GM18505 (cell line): ENCODE data around the gene TMEM144.

ENCODE experiments used
- ATAC-seq: cut with Tn5 transposase; IDR thresholded peaks from one replicate; pipeline ENCODE4 v1.9.1; 2021; ENCODE audit not compliant: unreplicated experiment
- POLR2A ChIP-seq: IDR thresholded peaks from 4 replicates; pipeline ENCODE4 v1.6.1; 2011; ENCODE audit warnings: borderline replicate concordance; ENCODE audit not compliant: insufficient read depth, insufficient read length; ENCODE audit errors: extremely low read depth

The TMEM144 gene

DNA sequence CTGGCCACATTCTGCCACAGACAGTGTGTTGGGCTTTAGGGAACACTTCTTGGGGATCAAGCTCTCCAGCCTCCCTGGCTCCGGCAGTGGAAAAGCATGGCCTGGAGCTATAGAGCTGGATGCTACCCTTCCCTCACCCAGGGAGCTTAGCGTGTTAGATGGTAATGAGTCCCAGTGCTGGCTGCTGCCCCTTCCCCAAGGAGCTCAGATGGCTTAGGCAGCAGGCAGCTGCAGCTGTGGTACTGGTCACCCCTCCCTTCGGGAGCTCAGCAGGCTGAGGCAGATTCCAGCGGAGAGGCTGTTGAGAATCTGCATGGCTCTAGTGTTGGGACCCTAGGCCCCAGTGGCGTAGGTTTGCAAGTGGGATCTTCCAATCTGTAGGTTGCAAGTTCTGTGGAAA, 19.5 kb downstream of the TMEM144 start:
- no peak for ATAC-seq
- no peak for TF ChIP-seq POLR2A

DNA sequence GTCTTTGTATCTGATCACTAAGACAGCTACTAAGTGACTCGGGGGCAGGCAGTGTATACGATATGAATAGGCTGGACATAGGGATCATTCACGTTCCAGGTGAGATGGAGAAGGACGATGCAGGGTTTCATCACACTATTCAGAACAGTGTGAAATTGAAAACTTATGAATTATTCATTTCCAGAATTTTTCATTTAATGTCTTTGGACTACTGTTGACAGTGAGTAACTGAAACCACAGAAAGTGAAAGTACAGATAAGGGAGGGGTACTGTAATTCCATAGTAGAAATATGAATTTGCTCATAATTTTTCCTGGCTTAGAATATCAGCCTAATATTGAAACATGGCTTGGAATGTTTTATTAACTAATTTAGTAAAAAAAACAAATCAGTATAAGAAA, 24.4 kb downstream of the TMEM144 start:
- no peak for ATAC-seq
- no peak for TF ChIP-seq POLR2A

DNA sequence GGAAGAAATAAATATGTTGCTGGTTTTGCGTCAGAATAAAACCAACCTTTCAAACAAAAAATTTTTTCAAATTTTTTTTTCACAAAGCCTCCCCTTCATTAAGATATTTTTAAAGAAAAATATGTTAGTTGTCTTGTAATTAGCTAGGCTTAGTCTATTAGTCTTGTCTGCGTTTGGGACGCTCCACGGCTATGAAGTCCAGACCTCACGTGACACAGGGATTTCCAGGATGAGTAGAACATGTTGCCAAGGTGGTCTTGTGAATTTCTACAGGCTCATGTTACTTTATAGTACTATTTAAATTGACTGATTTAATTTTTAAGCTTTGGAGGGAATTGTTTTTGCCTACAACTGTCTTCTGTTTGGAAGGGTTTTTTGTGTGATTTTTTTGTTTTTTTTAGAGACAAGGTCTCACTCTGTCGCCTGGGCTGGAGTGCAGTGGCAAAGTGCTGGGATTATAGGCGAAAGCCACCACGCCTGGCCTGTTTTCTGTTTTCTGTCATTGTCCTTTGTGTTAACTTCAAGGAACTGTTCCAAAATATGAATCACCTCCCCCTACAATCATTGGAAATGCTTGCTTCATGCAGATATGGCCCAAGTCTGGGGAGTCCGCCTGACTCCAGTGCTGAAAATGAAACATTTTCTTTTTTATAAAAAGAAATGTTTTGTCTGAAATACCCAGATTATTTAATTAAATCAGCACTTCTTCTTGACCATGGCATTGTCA, 26.2 kb downstream of the TMEM144 start:
- no peak for TF ChIP-seq POLR2A
- no peak for ATAC-seq

DNA sequence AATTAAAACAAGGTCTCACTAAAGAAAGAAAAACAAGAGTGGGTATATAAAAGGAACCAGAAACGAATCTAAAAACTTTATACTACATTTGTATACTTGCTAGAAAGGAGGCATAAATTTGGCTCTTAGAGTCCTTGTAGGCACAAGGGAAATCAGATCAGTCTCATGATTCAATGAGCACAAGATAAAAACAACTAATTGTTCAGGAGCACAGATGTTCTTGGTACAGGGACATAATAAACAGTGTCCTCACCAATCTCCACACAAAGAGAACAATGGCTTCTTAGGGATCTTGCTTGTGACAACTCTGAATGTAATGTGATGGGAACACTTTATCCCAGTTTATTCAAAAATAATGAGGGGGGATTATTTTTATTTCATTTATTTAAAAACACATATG, 28.3 kb downstream of the TMEM144 start:
- no peak for ATAC-seq
- TF ChIP-seq POLR2A = no peak

DNA sequence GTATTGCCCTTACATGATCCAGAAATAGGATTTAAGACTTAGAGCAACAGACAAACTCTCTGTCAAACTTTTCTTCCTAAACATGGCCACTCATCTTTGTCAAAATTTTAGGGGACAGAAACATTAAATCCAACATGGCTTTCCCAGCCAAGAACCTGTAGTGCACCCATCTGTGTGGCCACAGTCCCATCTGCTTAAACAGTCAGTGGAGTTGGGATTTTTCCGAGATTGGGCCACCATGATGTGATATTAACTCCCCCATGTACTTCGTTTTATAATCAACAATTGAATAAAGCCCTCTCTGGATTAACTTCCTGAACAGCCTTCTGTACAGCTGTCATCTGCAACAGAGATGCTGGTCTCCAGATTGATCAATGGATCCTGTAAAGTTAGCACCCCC, 28.9 kb downstream of the TMEM144 start:
- no peak for TF ChIP-seq POLR2A
- no peak for ATAC-seq

DNA sequence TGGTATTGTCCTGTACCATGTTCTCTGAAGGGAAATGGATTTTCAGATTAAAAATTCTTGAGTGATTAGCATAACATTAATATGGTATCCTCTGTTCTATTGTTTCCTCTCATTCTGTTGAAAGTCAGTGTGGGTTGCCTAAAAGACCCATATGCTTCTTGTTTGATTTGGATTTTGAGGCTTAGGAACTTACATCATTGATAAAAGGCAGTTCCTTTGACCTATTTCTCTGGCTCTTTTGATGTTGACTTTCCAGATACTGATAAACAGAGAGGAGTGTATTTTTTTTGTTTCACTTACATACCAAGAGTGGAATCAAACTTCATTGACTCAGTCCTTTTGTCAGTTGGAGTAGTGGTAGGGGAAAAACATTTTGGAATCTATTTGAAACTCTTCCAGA, 32.8 kb downstream of the TMEM144 start:
- no peak for ATAC-seq
- no peak for TF ChIP-seq POLR2A

DNA sequence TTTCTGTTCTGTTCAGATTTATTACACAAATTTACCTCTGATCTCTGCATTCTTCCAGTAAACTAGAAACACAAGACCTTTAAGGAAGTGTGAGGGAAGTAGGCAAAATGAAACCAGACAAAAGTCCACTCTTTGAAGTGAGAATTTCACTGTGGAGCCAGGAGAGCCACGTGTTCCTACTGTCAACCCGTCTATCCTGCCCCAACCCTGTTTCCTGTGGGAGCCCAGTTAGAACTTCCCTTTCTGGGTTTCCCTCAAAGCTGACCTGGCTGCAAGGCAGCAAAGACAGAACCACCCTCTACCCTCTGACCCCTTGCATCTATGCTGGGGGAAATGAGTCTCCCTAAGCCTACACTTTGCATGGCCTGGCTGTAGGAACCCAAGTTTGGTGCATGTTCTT, 40.0 kb downstream of the TMEM144 start:
- no peak for TF ChIP-seq POLR2A
- no peak for ATAC-seq

DNA sequence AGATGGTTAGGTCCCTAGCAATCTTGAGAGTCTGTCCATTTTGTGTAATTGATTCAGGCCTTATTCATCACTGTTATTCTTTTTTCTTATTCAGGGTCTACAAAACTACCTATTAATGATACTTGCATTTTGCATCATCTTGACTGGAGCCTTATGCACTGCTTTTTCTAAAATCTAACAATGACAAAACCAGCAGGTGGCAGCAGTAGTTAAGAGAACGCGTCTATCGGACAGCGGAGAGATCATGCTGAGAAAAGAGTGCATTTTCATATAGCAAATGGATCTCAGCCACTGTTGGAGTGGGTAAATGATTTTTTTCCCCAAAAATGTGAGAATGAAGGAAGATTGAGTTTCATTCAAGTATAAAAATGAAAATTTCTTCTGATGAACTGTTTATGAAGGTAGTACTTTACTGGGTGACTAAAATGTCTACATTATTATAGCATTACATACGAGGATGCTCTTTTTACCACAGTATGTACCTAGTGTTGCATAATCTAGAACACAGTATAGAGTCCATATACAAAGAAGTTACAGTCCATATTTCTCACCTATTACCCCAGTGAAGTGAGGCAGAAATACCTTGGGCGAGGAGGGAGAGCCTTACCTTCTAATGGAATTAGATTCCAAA, 43.2 kb downstream of the TMEM144 start:
- TF ChIP-seq POLR2A = no peak
- peak; percentile 77 for ATAC-seq

DNA sequence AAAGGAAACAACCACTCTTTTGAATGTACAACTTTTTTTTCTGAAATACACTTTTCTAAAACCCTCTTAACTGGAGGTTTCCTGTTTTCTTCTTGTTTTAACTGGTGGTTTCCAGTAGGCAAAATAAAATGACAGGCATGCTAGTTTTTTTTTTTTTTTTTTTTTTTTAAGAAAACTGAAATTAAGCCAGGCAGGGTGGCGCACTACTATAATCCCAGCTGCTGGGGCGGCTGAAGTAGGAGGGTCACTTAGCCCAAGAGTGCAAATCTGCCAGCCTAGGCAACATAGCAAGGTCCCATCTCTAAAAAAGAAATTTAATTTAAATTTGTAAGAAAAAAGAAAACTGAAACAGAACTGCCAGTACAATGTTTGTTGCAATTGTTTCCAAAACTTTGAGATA, 44.0 kb downstream of the TMEM144 start:
- no peak for TF ChIP-seq POLR2A
- ATAC-seq = no peak

DNA sequence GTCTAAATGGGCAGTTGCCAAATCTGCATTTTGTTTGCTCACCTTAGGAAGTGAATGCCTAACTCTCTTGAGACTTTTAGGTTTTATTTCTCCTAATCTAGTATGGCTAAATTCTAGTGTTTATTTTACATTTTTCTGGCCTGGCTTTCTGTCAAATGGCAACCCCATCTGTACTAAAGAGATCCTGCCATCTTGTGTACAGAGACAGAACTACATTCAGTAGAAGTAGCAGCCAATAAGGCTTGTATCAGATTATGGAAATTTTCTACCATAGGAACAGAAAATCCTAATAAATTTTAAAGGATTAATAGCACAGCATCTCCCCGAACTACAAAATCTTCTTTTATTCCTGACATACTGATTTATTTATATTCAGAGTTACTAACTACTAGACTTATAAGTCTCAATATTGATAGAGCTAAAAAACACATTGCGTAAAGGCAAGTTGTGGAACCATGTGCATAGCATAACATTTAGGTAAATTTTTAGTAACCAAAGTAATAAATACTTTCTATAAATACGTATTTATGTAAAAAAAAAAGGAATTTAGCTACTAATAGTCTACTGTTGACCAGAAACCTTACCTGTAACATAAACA, 45.5 kb downstream of the TMEM144 start:
- peak; percentile 69 for ATAC-seq
- no peak for TF ChIP-seq POLR2A

DNA sequence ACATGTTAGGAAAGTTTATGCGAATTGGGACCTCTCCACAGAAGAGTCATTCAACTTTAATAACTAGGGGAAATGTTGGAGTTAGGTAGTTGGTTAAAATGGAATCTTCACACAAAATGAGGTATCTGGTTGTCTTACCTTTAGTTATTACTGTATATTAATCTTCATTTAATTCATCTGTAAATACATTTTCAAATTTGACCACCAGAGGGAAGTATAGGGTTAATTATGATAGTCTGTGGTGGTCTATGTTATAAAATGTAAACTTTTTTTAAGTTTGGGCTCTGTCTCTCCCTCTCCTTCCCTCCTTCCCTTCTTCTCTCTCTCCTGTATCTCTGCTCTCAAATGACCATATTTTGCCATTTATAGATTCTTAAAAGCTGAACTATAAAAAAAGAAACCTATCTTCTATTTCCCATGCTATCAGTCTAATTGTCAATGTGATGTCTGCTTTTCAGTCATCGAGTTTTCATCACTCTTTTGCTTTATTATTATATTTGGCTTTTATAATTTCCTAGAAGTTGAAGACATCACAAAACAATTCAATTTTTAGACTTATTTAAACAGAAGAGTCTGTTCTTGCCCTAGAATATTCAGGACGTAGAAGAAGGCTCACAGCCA, 49.8 kb downstream of the TMEM144 start:
- TF ChIP-seq POLR2A = no peak
- no peak for ATAC-seq

DNA sequence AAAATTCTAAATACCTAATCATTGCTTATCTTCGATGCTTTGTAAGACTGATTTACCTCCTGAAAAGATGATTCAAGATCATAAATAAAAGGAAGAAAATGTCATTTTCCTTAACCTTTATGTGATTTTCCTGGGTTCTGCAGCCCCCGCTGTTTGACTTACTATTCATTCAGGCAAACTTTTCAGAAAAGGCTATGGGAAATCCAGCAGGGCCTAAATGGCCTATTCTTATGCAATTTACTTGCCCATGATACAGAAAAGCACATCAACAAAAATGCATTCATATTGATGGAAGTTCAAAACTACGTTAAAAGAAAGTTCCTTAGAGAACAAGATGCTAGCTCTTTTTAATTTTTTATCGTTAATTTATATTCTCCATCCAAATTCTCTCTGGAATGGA, 51.2 kb downstream of the TMEM144 start:
- no peak for ATAC-seq
- TF ChIP-seq POLR2A = no peak

DNA sequence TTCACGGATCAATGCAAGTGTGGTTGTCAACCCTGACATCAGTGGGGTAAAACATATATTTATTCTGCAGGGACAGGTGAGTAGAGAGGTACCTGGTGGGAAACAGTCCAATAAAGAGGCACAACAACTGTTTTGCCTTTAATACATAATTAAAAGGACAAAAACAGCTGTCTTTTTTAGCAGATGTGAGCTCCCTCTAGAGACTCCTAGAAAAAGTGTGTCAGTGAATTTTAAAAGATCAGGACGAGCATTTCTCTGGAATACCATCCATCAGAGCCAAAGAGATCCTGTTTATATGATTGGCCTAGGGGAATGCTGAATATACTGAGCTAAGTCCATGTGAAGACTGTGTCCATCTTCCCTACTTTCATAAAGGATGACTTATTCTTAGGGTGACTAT, 58.3 kb downstream of the TMEM144 start:
- TF ChIP-seq POLR2A = no peak
- no peak for ATAC-seq

DNA sequence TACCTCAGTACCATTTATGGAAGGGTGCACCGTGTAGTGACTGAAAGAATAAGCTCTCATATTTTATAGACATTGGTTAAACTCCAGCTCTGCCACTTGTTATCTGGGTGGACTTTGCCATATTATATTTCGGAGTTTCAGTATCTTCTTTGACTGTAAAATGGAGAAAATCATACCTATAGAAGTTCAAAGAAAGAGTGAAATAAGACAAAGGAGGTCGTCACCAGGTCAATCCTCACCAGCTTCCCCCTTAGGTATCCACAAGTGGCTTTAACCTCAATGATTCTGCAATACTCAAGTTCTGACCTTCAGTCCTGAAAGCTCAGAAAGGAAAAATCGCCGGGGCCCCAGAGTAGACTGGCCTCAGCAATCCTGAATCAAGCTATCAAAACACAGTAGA, 64.3 kb downstream of the TMEM144 start:
- no peak for TF ChIP-seq POLR2A
- ATAC-seq = no peak
